ENCODE measurements around the gene RTEL1. TPM values are rescaled to one million over a fixed set of nuclear protein-coding genes. Genes with fewer than 3 reads are reported as not detected.
A peak's percentile ranks its signal among the peaks of the same experiment; 100 is the strongest.
"Not testable (repeated sequence)": the region's sequence is repeated elsewhere in the genome, so short reads cannot be mapped to it uniquely, and the experiment has no call there.

Gene RTEL1, protein sequence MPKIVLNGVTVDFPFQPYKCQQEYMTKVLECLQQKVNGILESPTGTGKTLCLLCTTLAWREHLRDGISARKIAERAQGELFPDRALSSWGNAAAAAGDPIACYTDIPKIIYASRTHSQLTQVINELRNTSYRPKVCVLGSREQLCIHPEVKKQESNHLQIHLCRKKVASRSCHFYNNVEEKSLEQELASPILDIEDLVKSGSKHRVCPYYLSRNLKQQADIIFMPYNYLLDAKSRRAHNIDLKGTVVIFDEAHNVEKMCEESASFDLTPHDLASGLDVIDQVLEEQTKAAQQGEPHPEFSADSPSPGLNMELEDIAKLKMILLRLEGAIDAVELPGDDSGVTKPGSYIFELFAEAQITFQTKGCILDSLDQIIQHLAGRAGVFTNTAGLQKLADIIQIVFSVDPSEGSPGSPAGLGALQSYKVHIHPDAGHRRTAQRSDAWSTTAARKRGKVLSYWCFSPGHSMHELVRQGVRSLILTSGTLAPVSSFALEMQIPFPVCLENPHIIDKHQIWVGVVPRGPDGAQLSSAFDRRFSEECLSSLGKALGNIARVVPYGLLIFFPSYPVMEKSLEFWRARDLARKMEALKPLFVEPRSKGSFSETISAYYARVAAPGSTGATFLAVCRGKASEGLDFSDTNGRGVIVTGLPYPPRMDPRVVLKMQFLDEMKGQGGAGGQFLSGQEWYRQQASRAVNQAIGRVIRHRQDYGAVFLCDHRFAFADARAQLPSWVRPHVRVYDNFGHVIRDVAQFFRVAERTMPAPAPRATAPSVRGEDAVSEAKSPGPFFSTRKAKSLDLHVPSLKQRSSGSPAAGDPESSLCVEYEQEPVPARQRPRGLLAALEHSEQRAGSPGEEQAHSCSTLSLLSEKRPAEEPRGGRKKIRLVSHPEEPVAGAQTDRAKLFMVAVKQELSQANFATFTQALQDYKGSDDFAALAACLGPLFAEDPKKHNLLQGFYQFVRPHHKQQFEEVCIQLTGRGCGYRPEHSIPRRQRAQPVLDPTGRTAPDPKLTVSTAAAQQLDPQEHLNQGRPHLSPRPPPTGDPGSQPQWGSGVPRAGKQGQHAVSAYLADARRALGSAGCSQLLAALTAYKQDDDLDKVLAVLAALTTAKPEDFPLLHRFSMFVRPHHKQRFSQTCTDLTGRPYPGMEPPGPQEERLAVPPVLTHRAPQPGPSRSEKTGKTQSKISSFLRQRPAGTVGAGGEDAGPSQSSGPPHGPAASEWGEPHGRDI (N-terminal part only)
- 10 to 100 TPM; 26.8 to 34.6 TPM for total RNA-seq

- Mint-ChIP-seq H3K4me3 (peak within 1 kb of the TSS; percentile 90 to 98), H3K27me3 (ENCODE audit: low read depth) (no peaks in the 10 kb centered on the region), H3K9me3 (no peaks in the 10 kb centered on the region), H3K4me1 (ENCODE audit: low read depth) (peaks cover 31% of the 10 kb centered on the region), H3K27ac (peak within 1 kb of the TSS; percentile 90), H3K36me3 (ENCODE audit: insufficient read depth in 2 of 2) (no peaks in the 10 kb centered on the region)
- DNase-seq (peak; percentile 89 to 92), ATAC-seq (replicated peaks in 1 of 2) (peak; percentile 88 to 90)
Measured at GRCh38 chr20:63657937-63658748, at the start of gene RTEL1. Gene RTEL1 (plus strand): TSS chr20:63658312. CDS start chr20:63659403, 1,091 bp downstream.

DNA sequence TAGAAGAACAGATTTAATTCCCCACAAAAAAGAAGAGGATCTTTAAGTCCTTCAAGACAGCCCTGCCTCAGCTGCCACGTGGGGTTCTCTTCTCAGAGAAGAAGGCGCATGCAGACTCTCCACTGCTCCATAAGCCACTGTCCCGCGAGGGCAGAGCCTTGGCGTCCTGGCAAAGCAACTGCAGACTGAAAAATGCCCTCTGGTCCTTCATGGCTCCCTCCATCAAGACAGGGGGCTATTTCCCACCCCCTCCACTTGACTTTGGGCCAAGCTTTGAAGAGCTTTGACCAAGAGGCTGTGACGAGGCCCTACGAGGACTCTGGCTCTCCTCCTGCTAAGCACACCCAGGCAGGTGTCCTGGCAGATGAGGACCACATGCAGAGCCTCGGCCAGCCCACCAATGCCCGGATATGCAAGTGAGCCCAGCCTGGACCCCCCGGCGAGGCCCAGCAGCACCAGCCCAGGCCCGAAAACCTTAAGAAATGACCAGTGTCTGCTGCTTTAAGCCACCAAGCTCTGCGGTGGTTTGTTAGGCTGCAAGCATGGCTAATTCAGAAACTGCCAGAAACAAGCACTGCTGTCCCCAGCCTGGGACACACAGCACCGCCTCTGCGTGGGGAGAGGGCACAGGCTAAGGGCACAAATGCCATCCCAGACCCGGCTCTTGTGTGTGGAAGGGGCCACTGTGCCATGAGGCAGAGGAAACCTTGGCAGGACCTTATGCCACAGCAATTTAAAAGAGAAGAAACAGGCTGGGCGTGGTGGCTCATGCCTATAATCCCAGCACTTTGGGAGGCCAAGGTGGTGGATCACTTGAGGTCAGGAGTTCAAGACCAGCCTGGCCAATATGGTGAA is 47.3 kb upstream of the RTEL1 start:
- Mint-ChIP-seq H3K9me3 (peaks cover 0 to 2% of the 10 kb centered on the region in 2 donors), H3K4me1 (ENCODE audit: low read depth) (peaks cover 7% of the 10 kb centered on the region), H3K4me3 (no peak overlapping the region), H3K27ac (no peak overlapping the region), H3K36me3 (ENCODE audit: insufficient read depth in 2 of 2) (peaks cover 3 to 17% of the 10 kb centered on the region in 2 donors), H3K27me3 (ENCODE audit: low read depth) (no peaks in the 10 kb centered on the region)
- ATAC-seq (replicated peaks in 1 of 2) (no peak), DNase-seq (no peak)

DNA sequence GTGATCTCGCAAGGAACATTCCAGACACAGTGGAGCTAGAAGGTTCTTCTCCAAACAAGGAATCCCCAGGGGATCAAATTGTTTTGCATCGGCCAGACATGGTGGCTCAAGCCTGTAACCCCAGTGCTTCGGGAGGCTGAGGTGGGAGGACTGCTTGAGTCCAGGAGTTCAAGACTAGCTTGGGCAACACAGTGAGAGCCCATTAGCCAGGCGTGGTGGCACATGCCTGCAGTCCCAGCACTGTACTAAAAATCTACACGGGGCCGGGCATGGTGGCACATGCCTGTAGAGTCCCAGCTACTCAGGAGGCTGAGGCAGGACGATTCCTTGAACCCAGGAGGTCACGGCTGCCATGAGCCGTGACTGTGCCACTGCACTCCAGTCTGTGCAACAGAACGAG is 46.5 kb upstream of the RTEL1 start:
- Mint-ChIP-seq H3K27me3 (ENCODE audit: low read depth) (no peaks in the 10 kb centered on the region), H3K27ac (no peak overlapping the region), H3K36me3 (ENCODE audit: insufficient read depth in 2 of 2) (peaks cover 3 to 16% of the 10 kb centered on the region in 2 donors), H3K9me3 (peaks cover 0 to 2% of the 10 kb centered on the region in 2 donors), H3K4me3 (no peak overlapping the region), H3K4me1 (ENCODE audit: low read depth) (peaks cover 5% of the 10 kb centered on the region)
- no peak for DNase-seq
- no peak for ATAC-seq (replicated peaks in 1 of 2)

- Mint-ChIP-seq H3K27ac (no peak overlapping the region), H3K4me3 (no peak overlapping the region), H3K4me1 (ENCODE audit: low read depth) (no peaks in the 10 kb centered on the region), H3K9me3 (peaks cover 0 to 2% of the 10 kb centered on the region in 2 donors), H3K27me3 (ENCODE audit: low read depth) (no peaks in the 10 kb centered on the region), H3K36me3 (ENCODE audit: insufficient read depth in 2 of 2) (peaks cover 6 to 14% of the 10 kb centered on the region in 2 donors)
- no peak for DNase-seq
- ATAC-seq (replicated peaks in 1 of 2), result no peak
Measured at GRCh38 chr20:63612276-63612931, 45.7 kb upstream of the RTEL1 start.

- H3K4me1 Mint-ChIP-seq (ENCODE audit: low read depth); DNase-seq: not testable (repeated sequence)
Measured at GRCh38 chr20:63613863-63614594, 44.1 kb upstream of the RTEL1 start.

DNA sequence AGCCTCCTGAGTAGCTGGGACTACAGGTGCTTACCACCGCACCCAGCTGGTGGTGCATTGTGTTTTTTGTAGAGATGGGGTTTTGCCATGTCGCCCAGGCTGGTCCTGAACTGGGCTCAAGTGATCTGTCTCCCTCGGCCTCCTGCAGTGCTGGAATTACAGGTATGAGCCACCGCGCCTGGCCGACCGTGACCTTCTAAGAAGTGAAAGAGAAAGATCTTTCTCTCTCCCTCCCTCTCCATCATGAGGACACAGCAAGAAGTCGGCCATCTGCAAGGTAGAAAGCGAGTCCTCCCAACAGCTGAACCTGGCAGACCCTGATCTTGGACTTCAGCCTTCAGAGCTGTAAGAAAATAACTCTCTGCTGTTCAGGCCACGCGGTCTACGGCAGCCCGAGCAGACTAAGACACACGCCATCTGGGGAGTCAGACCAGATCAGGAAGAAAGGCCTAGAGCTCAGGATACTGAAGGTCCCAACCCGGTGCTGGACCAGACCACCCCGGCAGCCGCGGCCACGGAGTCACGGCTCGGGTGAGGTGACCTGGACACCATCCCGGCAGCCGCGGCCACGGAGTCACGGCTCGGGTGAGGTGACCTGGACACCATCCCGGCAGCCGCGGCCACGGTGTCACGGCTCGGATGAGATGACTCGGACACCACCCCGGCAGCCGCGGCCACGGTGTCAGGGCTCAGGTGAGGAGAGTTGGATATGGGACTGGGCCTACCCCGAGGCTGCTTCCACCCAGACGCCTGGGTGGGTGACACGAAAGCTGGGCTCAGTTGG is 40.8 kb upstream of the RTEL1 start:
- H3K36me3 Mint-ChIP-seq (ENCODE audit: insufficient read depth in 2 of 2), result peaks cover 4 to 14% of the 10 kb centered on the region in 2 donors
- H3K9me3 Mint-ChIP-seq, result peaks cover 0 to 2% of the 10 kb centered on the region in 2 donors
- no peak for DNase-seq
- peaks cover 6% of the 10 kb centered on the region for H3K4me1 Mint-ChIP-seq (ENCODE audit: low read depth)
- no peaks in the 10 kb centered on the region for H3K27me3 Mint-ChIP-seq (ENCODE audit: low read depth)
- ATAC-seq (replicated peaks in 1 of 2), result no peak
- H3K4me3 Mint-ChIP-seq, result no peak overlapping the region
- H3K27ac Mint-ChIP-seq, result no peak overlapping the region

More at GRCh38 chr20:63613863-63614594, 44.1 kb upstream of the RTEL1 start:
- not testable (repeated sequence) for H3K27ac Mint-ChIP-seq; H3K4me3 Mint-ChIP-seq; ATAC-seq (replicated peaks in 1 of 2); H3K27me3 Mint-ChIP-seq (ENCODE audit: low read depth); H3K9me3 Mint-ChIP-seq
- H3K36me3 Mint-ChIP-seq (ENCODE audit: insufficient read depth in 2 of 2), result peaks cover 4 to 14% of the 10 kb centered on the region in 2 donors

DNA sequence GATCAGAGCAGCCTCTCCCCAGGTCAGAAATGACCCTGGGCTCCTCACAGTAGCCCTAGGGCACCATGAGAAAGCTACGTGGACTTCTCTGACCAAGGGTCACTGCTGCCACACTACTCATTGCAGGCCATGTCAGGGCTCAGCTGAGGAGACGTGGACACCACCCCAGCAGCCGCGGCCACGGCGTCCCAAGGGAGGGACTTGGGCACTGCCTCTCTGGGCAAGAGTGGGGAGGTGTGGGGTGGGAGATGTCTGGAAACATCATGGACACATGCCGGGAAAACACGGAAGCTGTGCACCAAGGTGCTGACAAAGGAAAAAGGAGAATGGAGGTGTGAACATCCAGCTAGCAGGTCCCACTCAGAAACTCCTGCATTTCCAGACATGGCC is 40.2 kb upstream of the RTEL1 start:
- DNase-seq (no peak), ATAC-seq (replicated peaks in 1 of 2) (no peak)
- Mint-ChIP-seq H3K4me3 (no peak overlapping the region), H3K36me3 (ENCODE audit: insufficient read depth in 2 of 2) (peaks cover 4 to 13% of the 10 kb centered on the region in 2 donors), H3K27me3 (ENCODE audit: low read depth) (no peaks in the 10 kb centered on the region), H3K4me1 (ENCODE audit: low read depth) (peaks cover 12% of the 10 kb centered on the region), H3K9me3 (peaks cover 0 to 2% of the 10 kb centered on the region in 2 donors), H3K27ac (no peak overlapping the region)

GRCh38 chr20:63618291-63618980 is 39.7 kb upstream of the RTEL1 start:
- ATAC-seq (replicated peaks in 1 of 2) (no peak), DNase-seq (no peak)
- Mint-ChIP-seq H3K4me1 (ENCODE audit: low read depth) (peaks cover 14% of the 10 kb centered on the region), H3K27me3 (ENCODE audit: low read depth) (no peaks in the 10 kb centered on the region), H3K4me3 (no peak overlapping the region), H3K9me3 (peaks cover 0 to 2% of the 10 kb centered on the region in 2 donors), H3K27ac (no peak overlapping the region), H3K36me3 (ENCODE audit: insufficient read depth in 2 of 2) (peaks cover 4 to 13% of the 10 kb centered on the region in 2 donors)

DNA sequence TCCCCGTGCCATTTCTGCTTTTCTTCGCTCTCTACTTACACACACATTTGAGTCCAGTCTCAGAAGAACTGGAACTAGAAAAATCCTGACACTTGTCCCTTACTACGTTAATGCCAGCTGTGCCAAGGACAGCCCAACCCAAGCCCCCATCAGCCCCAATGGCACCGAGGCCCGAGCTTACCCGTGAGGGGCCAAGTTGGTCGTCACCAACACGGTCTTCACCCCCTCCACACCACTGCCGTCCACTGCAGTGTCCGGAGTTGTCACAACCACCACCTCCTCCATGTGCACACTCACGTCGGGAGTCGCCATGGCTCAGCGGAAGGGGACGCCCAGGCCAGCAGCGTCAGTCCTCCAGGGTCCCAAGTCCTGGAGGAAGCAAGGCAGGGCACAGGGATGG is 39.0 kb upstream of the RTEL1 start:
- no peak overlapping the region for H3K4me3 Mint-ChIP-seq
- no peak for ATAC-seq (replicated peaks in 1 of 2)
- no peaks in the 10 kb centered on the region for H3K27me3 Mint-ChIP-seq (ENCODE audit: low read depth)
- H3K4me1 Mint-ChIP-seq (ENCODE audit: low read depth), result peaks cover 14% of the 10 kb centered on the region
- no peak for DNase-seq
- peaks cover 4 to 10% of the 10 kb centered on the region in 2 donors for H3K36me3 Mint-ChIP-seq (ENCODE audit: insufficient read depth in 2 of 2)
- H3K27ac Mint-ChIP-seq, result no peak overlapping the region
- peaks cover 0 to 2% of the 10 kb centered on the region in 2 donors for H3K9me3 Mint-ChIP-seq

DNA sequence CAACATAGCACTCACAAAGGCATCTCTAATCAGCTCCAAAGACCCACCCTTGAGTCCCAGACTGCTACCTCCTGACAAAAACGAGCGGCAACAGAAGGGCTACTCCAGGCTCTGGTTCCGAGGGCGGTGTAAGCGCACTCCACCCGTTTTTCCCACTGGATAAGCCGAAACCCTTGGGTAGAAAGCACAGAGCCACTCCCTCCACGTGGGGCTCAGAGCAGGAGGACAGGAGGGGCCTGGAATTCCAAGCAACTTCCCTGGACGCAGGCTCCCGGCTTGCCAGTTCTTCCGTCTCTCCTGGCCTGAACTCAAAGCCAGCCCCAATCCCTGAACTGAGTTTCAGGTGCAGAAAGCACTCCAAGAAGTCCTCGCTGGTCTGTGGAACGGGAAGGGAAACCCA is 38.6 kb upstream of the RTEL1 start:
- H3K4me1 Mint-ChIP-seq (ENCODE audit: low read depth), result peaks cover 14% of the 10 kb centered on the region
- H3K27me3 Mint-ChIP-seq (ENCODE audit: low read depth), result no peaks in the 10 kb centered on the region
- ATAC-seq (replicated peaks in 1 of 2) (no peak), DNase-seq (no peak)
- H3K4me3 Mint-ChIP-seq, result no peak overlapping the region
- H3K36me3 Mint-ChIP-seq (ENCODE audit: insufficient read depth in 2 of 2), result peaks cover 4 to 9% of the 10 kb centered on the region in 2 donors
- peaks cover 0 to 2% of the 10 kb centered on the region in 2 donors for H3K9me3 Mint-ChIP-seq
- no peak overlapping the region for H3K27ac Mint-ChIP-seq
